K562 (cell line): ENCODE results near the gene MATN1. TPM values are rescaled to one million over a fixed set of nuclear protein-coding genes. Genes with fewer than 3 reads are reported as not detected.

Experiments
- ATF3 ChIP-seq, 2 experiments: fragments of 450-650 bp in 1 of 2; sonication (generic) in 1 of 2; formaldehyde crosslinking in 1 of 2; IDR thresholded peaks in 1 of 2; conservative IDR thresholded peaks in 1 of 2; 2 replicates each; pipeline versions ENCODE4 v1.6.1 to v1.8.1; 2016 to 2023; ENCODE audit warnings: mild to moderate bottlenecking in 2 of 2, moderate library complexity in 2 of 2, inconsistent platforms in 1 of 2, missing genetic modification reagents in 1 of 2
- EGR1 ChIP-seq: fragments of 450-650 bp; conservative IDR thresholded peaks from 2 replicates; pipeline ENCODE4 v1.6.1; 2017; ENCODE audit warnings: mild to moderate bottlenecking
- FOS ChIP-seq: IDR thresholded peaks from 3 replicates; pipeline ENCODE4 v1.6.1; 2011; ENCODE audit not compliant: insufficient read length; ENCODE audit errors: extremely low read depth
- FOXK2 ChIP-seq, 2 experiments: fragments of 450-650 bp; IDR thresholded peaks in 1 of 2; conservative IDR thresholded peaks in 1 of 2; 2 replicates each; pipeline ENCODE4 v1.6.1; 2016; ENCODE audit warnings: low read depth in 2 of 2, mild to moderate bottlenecking in 1 of 2
- GABPB1 ChIP-seq: sonication (generic); formaldehyde crosslinking; IDR thresholded peaks from 2 replicates; pipeline ENCODE4 v1.8.0; 2022; ENCODE audit warnings: mild to moderate bottlenecking, missing genetic modification reagents
- HIVEP1 ChIP-seq: fragments of 250-450 bp; sonication (Bioruptor Pico); IDR thresholded peaks from 2 replicates; pipeline ENCODE4 v1.4.0; 2020; ENCODE audit warnings: mild to moderate bottlenecking
- NELFE ChIP-seq: IDR thresholded peaks from 2 replicates; pipeline ENCODE4 v1.6.1; 2011; ENCODE audit warnings: mild to moderate bottlenecking; ENCODE audit not compliant: insufficient read depth, insufficient read length
- NR3C1 ChIP-seq: sonication (generic); formaldehyde crosslinking; IDR thresholded peaks from 2 replicates; pipeline ENCODE4 v1.8.1; 2022; ENCODE audit warnings: missing genetic modification reagents
- RCOR1 ChIP-seq, 2 experiments: IDR thresholded peaks; 2 replicates each; pipeline ENCODE4 v1.6.1; 2012; ENCODE audit warnings: low read depth in 2 of 2, low read length in 2 of 2, borderline replicate concordance in 1 of 2, improper control_type of control experiment in 1 of 2
- SMARCA4 ChIP-seq: fragments of 450-650 bp; IDR thresholded peaks from 2 replicates; pipeline ENCODE4 v1.6.1; 2016
- SRF ChIP-seq, 2 experiments: fragments of 250-450, 450-650 bp in 1 of 2; sonication (Bioruptor Pico) in 1 of 2; sonication (generic) in 1 of 2; formaldehyde crosslinking; IDR thresholded peaks; 2 replicates each; pipeline versions ENCODE4 v1.5.0 to v1.5.1; 2020 to 2022; ENCODE audit warnings: mild to moderate bottlenecking in 1 of 2, missing genetic modification reagents in 1 of 2
- SUPT5H ChIP-seq: fragments of 450-650 bp; IDR thresholded peaks from 2 replicates; pipeline ENCODE4 v1.6.1; 2016
- TGIF2 ChIP-seq: sonication (generic); formaldehyde crosslinking; IDR thresholded peaks from 2 replicates; pipeline ENCODE4 v1.8.1; 2022; ENCODE audit warnings: mild to moderate bottlenecking, missing genetic modification reagents, moderate library complexity
- ZBTB5 ChIP-seq: fragments of 450-650 bp; IDR thresholded peaks from 2 replicates; pipeline ENCODE4 v1.6.1; 2017; ENCODE audit warnings: antibody characterized with exemption
- ZNF324 ChIP-seq: fragments of 250-450 bp; sonication (Bioruptor Pico); IDR thresholded peaks from 2 replicates; pipeline ENCODE4 v1.4.0; 2020; ENCODE audit warnings: mild to moderate bottlenecking
- polyA plus RNA-seq, 8 experiments: library from polyadenylated mRNA; depleted of rRNA in 4 of 8; stranded (reverse) in 5 of 8; unstranded in 3 of 8; fragments of >200 nt; fragmentation: Nextera tagmentation in 2 of 8; fragmentation: Illumina TruSeq in 1 of 8; extraction: Ambion mirVana in 2 of 8; extraction: Trizol in 1 of 8; gene quantifications; 2 replicates each; pipeline versions ENCODE4 v1.2.1 to v1.2.3, GENCODE V29; 2011 to 2014; ENCODE audit warnings: inconsistent platforms in 1 of 8, missing spikeins in 1 of 8
- total RNA-seq, 7 experiments: library from RNA; depleted of rRNA in 6 of 7; stranded (reverse); fragments of >200 nt in 6 of 7; fragmentation: Illumina TruSeq in 2 of 7; extraction: Trizol in 2 of 7; gene quantifications; 2 replicates each; pipeline versions ENCODE4 v1.2.1 to v1.2.3, GENCODE V29; 2011 to 2021; ENCODE audit warnings: low replicate concordance in 1 of 7
- TF ChIP-seq, protein P1 (sequence below): sonication (generic); formaldehyde crosslinking; IDR thresholded peaks from 2 replicates; pipeline ENCODE4 v1.8.0; 2022; ENCODE audit warnings: missing genetic modification reagents, mild to moderate bottlenecking, borderline replicate concordance

The MATN1 gene
- total and polyA plus RNA-seq, 9 of the 15 experiments (the other 6 are each of a cell fraction or from before 2014, with no cell fraction given): 0.10 to 2.3 (median 1.2) TPM

GRCh38 chr1:30727824-30728223 is 4.4 kb upstream of the MATN1 start (continued):
- TF ChIP-seq ZBTB5: peak; percentile 38; the same call in 1 of the 2 replicates
- peak; percentile 79 for TF ChIP-seq EGR1
- TF ChIP-seq SUPT5H: 0 out of 2 replicates have a peak, but pooled peaks have one; percentile 35
- peak in 1 of 2 experiments; percentile 68; a peak in 1 of 4 replicates for TF ChIP-seq FOXK2 (conservative IDR thresholded peaks at IDR 0.05 in 1 of 2, IDR thresholded peaks at IDR 0.05 in 1 of 2; ENCODE audit: low read depth in 2 of 2)
- peak in 1 of 2 experiments; percentile 52; a peak in 1 of 4 replicates for TF ChIP-seq SRF (CRISPR knock-in tag; IDR thresholded peaks at IDR 0.05)
- TF ChIP-seq RCOR1 (IDR thresholded peaks at IDR 0.05; ENCODE audit: borderline replicate concordance in 1 of 2, low read depth in 2 of 2, low read length in 2 of 2): peak in 1 of 2 experiments; percentile 24; a peak in 1 of 4 replicates
- TF ChIP-seq TGIF2 (CRISPR knock-in tag): no peak
- TF ChIP-seq ATF3 (IDR thresholded peaks at IDR 0.05): peak; percentile 94
- no peak for TF ChIP-seq ATF3 (CRISPR knock-in tag; conservative IDR thresholded peaks at IDR 0.05)
- TF ChIP-seq HIVEP1: 0 out of 2 replicates have a peak, but pooled peaks have one; percentile 28
- TF ChIP-seq SMARCA4: peak; percentile 98
- peak; percentile 31 for TF ChIP-seq FOS
- no peak for TF ChIP-seq ZNF324 (CRISPR knock-in tag)
- no peak for TF ChIP-seq NELFE
- no peak for TF ChIP-seq GABPB1 (CRISPR knock-in tag)
- TF ChIP-seq NR3C1: no peak
- TF ChIP-seq, protein P1, sequence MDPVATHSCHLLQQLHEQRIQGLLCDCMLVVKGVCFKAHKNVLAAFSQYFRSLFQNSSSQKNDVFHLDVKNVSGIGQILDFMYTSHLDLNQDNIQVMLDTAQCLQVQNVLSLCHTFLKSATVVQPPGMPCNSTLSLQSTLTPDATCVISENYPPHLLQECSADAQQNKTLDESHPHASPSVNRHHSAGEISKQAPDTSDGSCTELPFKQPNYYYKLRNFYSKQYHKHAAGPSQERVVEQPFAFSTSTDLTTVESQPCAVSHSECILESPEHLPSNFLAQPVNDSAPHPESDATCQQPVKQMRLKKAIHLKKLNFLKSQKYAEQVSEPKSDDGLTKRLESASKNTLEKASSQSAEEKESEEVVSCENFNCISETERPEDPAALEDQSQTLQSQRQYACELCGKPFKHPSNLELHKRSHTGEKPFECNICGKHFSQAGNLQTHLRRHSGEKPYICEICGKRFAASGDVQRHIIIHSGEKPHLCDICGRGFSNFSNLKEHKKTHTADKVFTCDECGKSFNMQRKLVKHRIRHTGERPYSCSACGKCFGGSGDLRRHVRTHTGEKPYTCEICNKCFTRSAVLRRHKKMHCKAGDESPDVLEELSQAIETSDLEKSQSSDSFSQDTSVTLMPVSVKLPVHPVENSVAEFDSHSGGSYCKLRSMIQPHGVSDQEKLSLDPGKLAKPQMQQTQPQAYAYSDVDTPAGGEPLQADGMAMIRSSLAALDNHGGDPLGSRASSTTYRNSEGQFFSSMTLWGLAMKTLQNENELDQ (CRISPR knock-in tag): no peak
